ENCODE data around the gene CFAP299. TPM values are rescaled to one million over a fixed set of nuclear protein-coding genes. Genes with fewer than 3 reads are reported as not detected.

CFAP299 gene
- total and polyA plus RNA-seq, 2 donors (not counting 1 experiment from before 2014, with no cell fraction given), result not detected

DNA sequence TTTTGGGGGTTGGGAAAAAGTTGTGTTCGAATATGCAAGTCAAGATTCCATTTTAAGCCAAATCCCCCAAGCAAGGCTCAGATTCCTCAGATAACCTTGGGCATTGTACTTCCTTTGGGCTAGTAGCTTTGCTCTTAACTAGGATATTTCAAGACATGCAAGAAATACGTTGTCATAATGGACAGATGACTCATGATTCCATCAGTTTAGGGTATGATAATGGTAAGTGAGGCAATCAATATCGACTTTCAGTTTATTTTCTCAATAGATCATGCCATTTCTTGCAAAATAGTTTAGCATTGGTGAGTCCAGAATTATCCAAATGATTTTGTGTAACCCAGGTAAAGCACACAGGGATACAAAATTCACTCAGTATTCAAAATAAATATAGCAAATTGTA lies 25.4 kb downstream of the CFAP299 start:
- WGBS (ENCODE audit: insufficient coverage), result no CpG with 5 or more reads among the region's 3 CpGs
- no peaks in the 10 kb centered on the region for H3K79me2 ChIP-seq (ENCODE audit: control insufficient read depth, insufficient read depth, low read length)
- no peaks in the 10 kb centered on the region for H3K9me3 ChIP-seq (ENCODE audit: control extremely low read depth in 1 of 3, control insufficient read depth in 2 of 3, insufficient read depth in 1 of 3, low read length in 2 of 3)
- no peak overlapping the region for H3K9ac ChIP-seq (ENCODE audit: low read length)
- H3K4me3 ChIP-seq (ENCODE audit: control extremely low read depth in 1 of 5, extremely low read depth in 1 of 5, insufficient read depth in 1 of 5, low read depth in 2 of 5, low read length in 4 of 5), result no peak overlapping the region
- H3K27me3 ChIP-seq (replicated peaks in 1 of 4; ENCODE audit: control extremely low read depth in 1 of 4, control insufficient read depth in 3 of 4, insufficient read depth in 4 of 4, low read length in 3 of 4), result peaks cover 0 to 15% (median 6%) of the 10 kb centered on the region in 4 experiments
- H4K20me1 ChIP-seq (ENCODE audit: control insufficient read depth, insufficient read depth, low read length, poor library complexity, severe bottlenecking), result no peaks in the 10 kb centered on the region
- DNase-seq (no peak), ATAC-seq (ENCODE audit: low read depth) (no peak)
- no peak overlapping the region for H2AFZ ChIP-seq (ENCODE audit: insufficient read depth, low read depth, low read length, poor library complexity, severe bottlenecking)
- no peak overlapping the region for H3K4me3 Mint-ChIP-seq
- no peaks in the 10 kb centered on the region for H3K36me3 ChIP-seq (replicated peaks in 1 of 2; ENCODE audit: control extremely low read depth in 1 of 2, control insufficient read depth in 1 of 2, extremely low read depth in 1 of 2, insufficient read depth in 2 of 2, low read length in 1 of 2)
- H3K27ac Mint-ChIP-seq, result no peak overlapping the region
- no peak overlapping the region for H3K4me2 ChIP-seq (replicated peaks; ENCODE audit: low read depth, low read length, poor library complexity, severe bottlenecking)
- H3K4me1 ChIP-seq (ENCODE audit: control insufficient read depth in 2 of 2, insufficient read depth in 2 of 2, low read length in 2 of 2), result no peaks in the 10 kb centered on the region
- peaks cover 34% of the 10 kb centered on the region for H3K27me3 Mint-ChIP-seq
- intact Hi-C loops (cut with micrococcal nuclease), result loop anchor here (1.0 to 10.0 kb wide), 4 partner anchors 254 to 1841 kb away; no protein-coding TSS in a partner anchor
- ChIA-PET CTCF (interaction anchor here (1.6 to 6.4 kb wide), 2 partner anchors 680 to 691 kb away, joined by 4 to 107 read pairs; no protein-coding TSS in a partner anchor), POLR2A (no interaction called here)
- H3K4me1 Mint-ChIP-seq, result peaks cover 4% of the 10 kb centered on the region
- TF ChIP-seq, protein P1, sequence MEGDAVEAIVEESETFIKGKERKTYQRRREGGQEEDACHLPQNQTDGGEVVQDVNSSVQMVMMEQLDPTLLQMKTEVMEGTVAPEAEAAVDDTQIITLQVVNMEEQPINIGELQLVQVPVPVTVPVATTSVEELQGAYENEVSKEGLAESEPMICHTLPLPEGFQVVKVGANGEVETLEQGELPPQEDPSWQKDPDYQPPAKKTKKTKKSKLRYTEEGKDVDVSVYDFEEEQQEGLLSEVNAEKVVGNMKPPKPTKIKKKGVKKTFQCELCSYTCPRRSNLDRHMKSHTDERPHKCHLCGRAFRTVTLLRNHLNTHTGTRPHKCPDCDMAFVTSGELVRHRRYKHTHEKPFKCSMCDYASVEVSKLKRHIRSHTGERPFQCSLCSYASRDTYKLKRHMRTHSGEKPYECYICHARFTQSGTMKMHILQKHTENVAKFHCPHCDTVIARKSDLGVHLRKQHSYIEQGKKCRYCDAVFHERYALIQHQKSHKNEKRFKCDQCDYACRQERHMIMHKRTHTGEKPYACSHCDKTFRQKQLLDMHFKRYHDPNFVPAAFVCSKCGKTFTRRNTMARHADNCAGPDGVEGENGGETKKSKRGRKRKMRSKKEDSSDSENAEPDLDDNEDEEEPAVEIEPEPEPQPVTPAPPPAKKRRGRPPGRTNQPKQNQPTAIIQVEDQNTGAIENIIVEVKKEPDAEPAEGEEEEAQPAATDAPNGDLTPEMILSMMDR (IDR thresholded peaks at IDR 0.05), result no peak
- no peak for TF ChIP-seq EZH2 (IDR thresholded peaks at IDR 0.05; ENCODE audit: borderline replicate concordance, insufficient read depth, low read depth, low read length, poor library complexity, severe bottlenecking)
- H3K27ac ChIP-seq (ENCODE audit: low read length in 2 of 2), result no peak overlapping the region
- H3K9me3 Mint-ChIP-seq (ENCODE audit: insufficient read depth), result no peaks in the 10 kb centered on the region

DNA sequence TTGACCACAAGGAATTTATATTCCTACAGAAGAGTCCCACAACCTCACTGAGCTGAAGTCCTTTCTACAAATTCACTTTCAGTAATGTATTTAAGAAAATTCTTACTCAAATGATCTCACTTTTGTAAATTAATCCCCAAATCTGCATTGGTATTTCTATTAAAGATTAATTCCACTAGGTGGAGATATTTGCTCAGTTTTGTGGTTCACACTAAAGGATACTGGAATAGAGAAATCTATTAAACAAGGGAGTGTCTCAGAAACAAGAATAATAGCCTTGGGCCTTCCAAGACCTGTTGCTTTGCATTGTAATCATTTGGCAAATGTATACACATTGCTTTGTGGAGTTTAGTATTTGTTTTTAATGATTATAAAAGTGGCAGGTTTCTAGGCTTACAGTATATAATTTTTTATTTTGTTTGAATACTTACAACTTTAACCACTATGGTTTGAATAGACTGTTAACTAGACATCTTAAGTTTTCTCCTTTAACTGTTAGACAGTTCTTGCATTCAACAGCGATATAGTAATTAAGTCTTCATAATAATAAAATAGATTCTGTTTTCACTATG lies 25.9 kb downstream of the CFAP299 start:
- no peaks in the 10 kb centered on the region for H3K79me2 ChIP-seq (ENCODE audit: control insufficient read depth, insufficient read depth, low read length)
- Mint-ChIP-seq H3K27ac (no peak overlapping the region), H3K4me1 (peaks cover 7% of the 10 kb centered on the region), H3K9me3 (ENCODE audit: insufficient read depth) (no peaks in the 10 kb centered on the region), H3K27me3 (peaks cover 34% of the 10 kb centered on the region), H3K4me3 (no peak overlapping the region)
- H3K9me3 ChIP-seq (ENCODE audit: control extremely low read depth in 1 of 3, control insufficient read depth in 2 of 3, insufficient read depth in 1 of 3, low read length in 2 of 3), result no peaks in the 10 kb centered on the region
- ATAC-seq (ENCODE audit: low read depth) (no peak), DNase-seq (peak; percentile 46)
- ChIA-PET POLR2A (no interaction called here), CTCF (interaction anchor here (1.5 to 6.4 kb wide), 6 partner anchors 631 to 990 kb away, joined by 4 to 107 read pairs (median 14); no protein-coding TSS in a partner anchor)
- intact Hi-C loops (cut with micrococcal nuclease), result loop anchor here (1.0 to 10.0 kb wide), 4 partner anchors 253 to 1841 kb away; no protein-coding TSS in a partner anchor
- H2AFZ ChIP-seq (ENCODE audit: insufficient read depth, low read depth, low read length, poor library complexity, severe bottlenecking), result no peak overlapping the region
- no peaks in the 10 kb centered on the region for H4K20me1 ChIP-seq (ENCODE audit: control insufficient read depth, insufficient read depth, low read length, poor library complexity, severe bottlenecking)
- H3K36me3 ChIP-seq (replicated peaks in 1 of 2; ENCODE audit: control extremely low read depth in 1 of 2, control insufficient read depth in 1 of 2, extremely low read depth in 1 of 2, insufficient read depth in 2 of 2, low read length in 1 of 2), result no peaks in the 10 kb centered on the region
- no peak overlapping the region for H3K4me3 ChIP-seq (ENCODE audit: control extremely low read depth in 1 of 5, extremely low read depth in 1 of 5, insufficient read depth in 1 of 5, low read depth in 2 of 5, low read length in 4 of 5)
- H3K4me1 ChIP-seq (ENCODE audit: control insufficient read depth in 2 of 2, insufficient read depth in 2 of 2, low read length in 2 of 2), result no peaks in the 10 kb centered on the region
- H3K27me3 ChIP-seq (replicated peaks in 1 of 4; ENCODE audit: control extremely low read depth in 1 of 4, control insufficient read depth in 3 of 4, insufficient read depth in 4 of 4, low read length in 3 of 4), result peaks cover 0 to 15% (median 6%) of the 10 kb centered on the region in 4 experiments
- no peak overlapping the region for H3K4me2 ChIP-seq (replicated peaks; ENCODE audit: low read depth, low read length, poor library complexity, severe bottlenecking)
- no peak for TF ChIP-seq EZH2 (IDR thresholded peaks at IDR 0.05; ENCODE audit: borderline replicate concordance, insufficient read depth, low read depth, low read length, poor library complexity, severe bottlenecking)
- TF ChIP-seq, protein P1 (IDR thresholded peaks at IDR 0.05), result peak; percentile 71
- WGBS (ENCODE audit: insufficient coverage), result no CpG with 5 or more reads among the region's 1 CpG
- no peak overlapping the region for H3K9ac ChIP-seq (ENCODE audit: low read length)
- H3K27ac ChIP-seq (ENCODE audit: low read length in 2 of 2), result no peak overlapping the region
